ENCODE results near the gene NECAB3.
"Not testable (repeated sequence)": the region's sequence is repeated elsewhere in the genome, so short reads cannot be mapped to it uniquely, and the experiment has no call there.

The NECAB3 gene
- total RNA-seq, result 11.6 reads per million, percentile 35 among the genes with 10 or more reads in this experiment

GRCh38 chr20:33674294-33675135, at the start of gene NECAB3:
NECAB3 (minus strand) TSS chr20:33674428; CDS start chr20:33674352, 76 bp downstream.
- peak; percentile 44 for DNase-seq

DNA sequence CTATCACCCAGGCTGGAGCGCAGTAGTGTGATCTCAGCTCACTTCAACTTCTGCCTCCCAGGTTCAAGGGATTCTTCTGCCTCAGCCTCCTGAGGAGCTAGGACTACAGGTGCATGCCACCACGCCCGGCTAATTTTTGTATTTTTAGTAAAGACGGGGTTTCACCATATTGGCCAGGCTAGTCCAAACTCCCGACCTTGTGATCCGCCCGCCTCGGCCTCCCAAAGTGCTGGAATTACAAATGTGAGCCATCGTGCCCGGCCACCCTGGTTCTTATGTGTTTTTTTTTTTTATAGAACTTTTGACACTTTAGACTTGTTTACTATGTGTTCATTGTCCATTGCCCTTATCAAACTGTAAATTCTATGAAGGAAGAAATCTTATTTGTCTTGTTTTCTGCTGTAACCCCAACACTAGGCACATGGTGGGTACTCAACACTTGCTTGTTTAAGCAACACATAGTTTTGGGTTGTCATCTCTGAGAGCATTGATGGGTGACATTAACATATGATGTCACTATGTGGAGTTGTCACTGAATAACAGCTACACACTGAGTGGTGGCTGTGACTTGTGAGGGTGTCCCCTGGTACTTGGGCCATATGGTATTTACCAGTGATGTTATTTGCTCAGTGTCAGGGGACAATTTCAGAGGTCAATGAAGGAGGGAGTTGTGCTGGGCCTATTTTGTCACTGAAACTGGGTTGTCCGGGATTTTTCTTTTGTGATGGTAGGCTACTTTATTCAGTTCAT, 47.3 kb upstream of the NECAB3 start:
- DNase-seq, result no peak

- DNase-seq, result peak; percentile 81
Measured at GRCh38 chr20:33719989-33720709, 45.9 kb upstream of the NECAB3 start, which contains the start of gene PXMP4. PXMP4 (minus strand) TSS chr20:33720310; CDS start chr20:33720207, 103 bp downstream.

DNA sequence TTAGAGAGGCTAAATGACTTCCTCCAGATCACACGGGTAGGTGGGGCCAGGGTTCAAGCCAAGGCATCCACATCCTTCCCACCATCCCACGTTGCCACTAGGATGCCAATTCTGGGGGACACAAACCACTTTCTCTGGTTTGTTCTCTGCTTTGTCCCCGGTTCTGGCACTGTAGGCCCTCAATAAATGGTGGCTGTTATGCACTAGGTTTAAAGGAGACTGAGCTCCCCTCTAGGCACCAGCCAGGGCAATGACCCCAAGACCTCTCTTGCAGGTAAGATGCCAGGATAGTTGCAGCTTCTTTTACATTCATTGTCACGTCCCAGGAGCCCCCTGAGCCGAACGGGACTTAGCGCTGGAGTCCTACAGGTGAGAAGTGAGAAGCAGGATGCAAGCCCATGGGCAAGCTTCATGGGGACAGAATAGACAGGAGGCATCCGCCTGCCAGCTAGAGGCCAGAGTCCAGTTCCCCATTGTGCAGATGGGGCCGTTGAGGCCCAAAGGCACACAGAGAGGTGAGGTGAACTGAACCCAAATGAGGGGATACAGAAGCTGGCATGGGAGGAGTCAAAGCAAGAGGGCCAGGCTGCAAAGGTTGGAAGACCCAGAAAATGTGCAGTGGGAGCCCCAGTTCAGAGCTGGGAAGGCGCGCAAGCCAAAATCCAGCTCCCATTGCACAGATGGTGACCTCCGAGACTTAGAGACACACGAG, 45.2 kb upstream of the NECAB3 start:
- no peak for DNase-seq

- DNase-seq, result no peak
Measured at GRCh38 chr20:33716498-33716897, 42.3 kb upstream of the NECAB3 start.

DNA sequence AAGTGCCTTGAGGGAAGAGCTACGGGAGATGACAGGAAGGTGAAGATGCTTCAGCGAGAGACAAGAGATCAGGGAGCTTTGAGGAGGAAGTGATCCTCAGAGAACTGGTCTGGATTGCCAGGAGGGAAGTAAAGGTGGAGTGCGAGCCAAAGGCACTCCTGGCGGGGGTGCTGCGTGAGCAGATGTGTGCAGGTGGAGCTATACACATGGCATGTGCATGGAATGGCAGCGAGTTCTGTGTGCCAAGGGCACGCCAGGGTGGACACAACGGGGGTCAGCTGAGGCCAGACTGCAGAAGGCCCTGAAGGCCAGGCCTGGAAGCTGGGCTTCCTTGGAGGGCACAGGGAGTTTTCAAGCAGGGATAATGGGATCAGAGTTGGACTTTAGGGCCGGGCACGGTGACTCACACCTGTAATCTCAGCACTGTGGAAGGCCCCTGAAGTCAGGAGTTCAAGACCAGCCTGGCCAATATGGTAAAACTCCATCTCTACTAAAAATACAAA, 39.7 kb upstream of the NECAB3 start:
- DNase-seq, result no peak

DNA sequence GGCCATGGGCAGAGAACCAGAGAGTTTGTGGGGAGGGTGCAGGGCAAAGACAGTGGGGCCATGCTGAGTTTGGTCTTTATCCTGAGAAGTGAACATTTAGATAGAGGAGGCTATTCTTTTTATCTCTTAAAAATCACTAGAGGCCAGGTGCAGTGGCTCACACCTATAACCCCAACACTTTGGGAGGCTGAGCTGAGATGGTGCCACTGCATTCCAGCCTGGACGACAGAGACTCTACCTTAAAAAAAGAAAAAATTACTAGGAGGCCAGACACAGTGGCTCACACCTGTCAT, 37.2 kb upstream of the NECAB3 start:
- DNase-seq, result no peak

GRCh38 chr20:33710681-33711445, 36.6 kb upstream of the NECAB3 start:
- no peak for DNase-seq

GRCh38 chr20:33709905-33710541, 35.8 kb upstream of the NECAB3 start:
- DNase-seq, result no peak

- no peak for DNase-seq
Measured at GRCh38 chr20:33709398-33709797, 35.2 kb upstream of the NECAB3 start.

- DNase-seq, result no peak
Measured at GRCh38 chr20:33707668-33708067, 33.4 kb upstream of the NECAB3 start.

- no peak for DNase-seq
Measured at GRCh38 chr20:33704197-33704924, 30.1 kb upstream of the NECAB3 start.

DNA sequence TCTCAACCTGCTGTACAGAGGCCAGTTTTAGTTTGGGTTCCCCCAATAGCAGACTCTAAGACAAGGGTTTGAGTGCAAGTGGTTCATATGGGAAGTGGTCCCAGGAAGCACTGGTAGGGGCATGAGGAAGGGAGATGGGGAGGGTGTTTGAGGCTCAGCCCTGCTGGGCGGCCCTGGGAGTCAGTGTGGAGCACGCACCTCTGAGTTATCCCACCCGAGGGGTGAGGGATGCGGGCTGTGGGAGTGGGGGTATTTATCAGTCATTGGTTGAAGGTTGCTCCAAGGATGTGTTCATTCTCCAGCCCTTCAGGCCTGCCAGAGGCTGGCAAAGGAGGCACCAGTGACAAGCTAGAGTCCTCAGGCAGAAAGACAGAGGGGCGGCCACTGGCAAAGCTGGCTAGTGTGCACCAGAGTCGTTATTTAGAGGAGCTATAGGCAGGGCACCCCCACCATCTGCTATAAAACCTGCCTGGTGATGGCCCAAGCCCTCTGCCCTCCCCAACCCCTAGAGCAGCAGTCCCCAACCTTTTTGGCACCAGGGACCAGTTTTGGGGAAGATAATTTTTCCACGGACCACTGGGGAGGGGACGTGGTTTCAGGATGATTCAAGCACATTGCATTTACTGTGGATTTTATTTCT, 29.4 kb upstream of the NECAB3 start:
- DNase-seq, result no peak

DNA sequence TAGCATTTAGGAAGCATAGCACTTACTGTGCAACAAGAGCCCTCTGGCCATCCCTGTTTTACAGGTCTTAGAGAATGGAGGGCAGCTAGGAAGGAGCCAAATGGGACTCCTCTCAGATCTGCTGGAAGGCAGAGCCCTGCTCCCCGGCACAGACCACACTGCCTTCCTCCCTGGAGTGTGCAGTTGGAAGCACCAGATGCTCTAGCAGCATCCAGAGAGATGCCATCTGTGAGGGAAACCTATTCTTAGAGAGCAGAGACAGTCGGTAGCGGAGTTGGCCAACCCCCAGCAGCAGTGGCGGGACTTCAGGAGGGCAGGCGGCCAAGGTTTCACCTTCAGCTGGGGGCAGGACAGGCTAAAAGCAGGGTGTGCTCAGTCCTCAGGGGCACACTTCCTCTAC, 28.6 kb upstream of the NECAB3 start:
- DNase-seq, result no peak

- no peak for DNase-seq
Measured at GRCh38 chr20:33701629-33702450, 27.6 kb upstream of the NECAB3 start.

DNA sequence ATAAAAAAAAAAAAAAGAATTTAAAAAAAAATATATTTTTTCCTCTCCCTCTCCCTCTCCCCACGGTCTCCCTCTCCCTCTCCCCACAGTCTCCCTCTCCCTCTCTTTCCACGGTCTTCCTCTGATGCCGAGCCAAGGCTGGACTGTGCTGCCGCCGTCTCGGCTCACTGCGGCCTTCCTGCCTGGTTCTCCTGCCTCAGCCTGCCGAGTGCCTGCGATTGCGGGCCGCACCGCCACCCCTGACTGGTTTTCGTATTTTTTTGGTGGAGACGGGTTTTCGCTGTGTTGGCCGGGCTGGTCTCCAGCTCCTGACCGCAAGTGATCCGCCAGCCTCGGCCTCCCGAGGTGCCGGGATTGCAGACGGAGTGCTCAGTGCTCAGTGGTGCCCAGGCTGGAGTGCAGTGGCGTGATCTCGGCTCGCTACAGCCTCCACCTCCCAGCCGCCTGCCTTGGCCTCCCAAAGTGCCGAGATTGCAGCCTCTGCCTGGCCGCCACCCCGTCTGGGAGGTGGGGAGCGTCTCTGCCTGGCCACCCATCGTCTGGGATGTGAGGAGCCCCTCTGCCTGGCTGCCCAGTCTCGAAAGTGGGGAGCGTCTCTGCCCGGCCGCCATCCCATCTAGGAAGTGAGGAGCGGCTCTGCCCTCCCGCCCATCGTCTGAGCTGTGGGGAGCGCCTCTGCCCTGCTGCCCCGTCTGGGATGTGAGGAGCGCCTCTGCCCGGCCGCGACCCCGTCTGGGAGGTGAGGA, 26.6 kb upstream of the NECAB3 start:
- not testable (repeated sequence) for DNase-seq

DNA sequence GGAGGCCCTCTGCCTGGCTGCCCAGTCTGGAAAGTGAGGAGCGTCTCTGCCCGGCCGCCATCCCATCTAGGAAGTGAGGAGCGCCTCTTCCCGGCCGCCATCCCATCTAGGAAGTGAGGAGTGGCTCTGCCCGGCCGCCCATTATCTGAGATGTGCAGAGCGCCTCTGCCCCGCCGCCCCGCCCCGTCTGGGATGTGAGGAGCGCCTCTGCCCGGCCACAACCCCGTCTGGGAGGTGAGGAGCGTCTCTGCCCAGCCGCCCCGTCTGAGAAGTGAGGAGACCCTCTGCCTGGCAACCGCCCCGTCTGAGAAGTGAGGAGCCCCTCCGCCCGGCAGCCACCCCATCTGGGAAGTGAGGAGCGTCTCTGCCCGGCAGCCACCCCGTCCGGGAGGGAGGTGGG, 24.7 kb upstream of the NECAB3 start:
- DNase-seq, result not testable (repeated sequence)

DNA sequence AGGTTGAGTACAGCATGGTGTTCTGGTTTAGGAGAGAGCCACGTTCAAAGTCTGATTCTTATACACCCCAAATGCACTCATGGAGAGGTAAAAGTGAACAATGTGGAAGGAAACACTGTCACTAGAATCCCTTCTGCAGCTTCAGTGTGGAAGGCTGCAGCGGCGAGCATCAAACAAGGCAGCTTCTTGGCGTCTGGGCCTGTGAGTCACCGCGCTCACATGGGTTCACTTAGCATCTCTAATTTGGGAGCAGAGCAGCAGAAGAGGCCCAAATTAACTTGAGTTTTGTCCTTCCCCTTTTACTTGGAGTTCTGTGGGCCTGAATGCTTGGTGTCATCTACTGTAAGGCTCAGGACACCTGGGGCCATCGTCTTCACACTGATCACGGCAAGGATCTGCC, 22.9 kb upstream of the NECAB3 start:
- no peak for DNase-seq

Measured in effector CD4-positive, alpha-beta T cell (primary cell).